Neural cell (in vitro differentiated cells): ENCODE results near the gene SNRPD1.
"Not testable (repeated sequence)": the region's sequence is repeated elsewhere in the genome, so short reads cannot be mapped to it uniquely, and the experiment has no call there.

ENCODE experiments used
- MXI1 ChIP-seq: fragments of 450-650 bp; conservative IDR thresholded peaks from 2 replicates; pipeline ENCODE4 v1.6.1; 2014; ENCODE audit warnings: antibody characterized with exemption, mild to moderate bottlenecking; ENCODE audit not compliant: poor library complexity, severe bottlenecking
- POLR2AphosphoS5 ChIP-seq: IDR thresholded peaks from 2 replicates; pipeline ENCODE4 v1.6.1; 2012
- RAD21 ChIP-seq: fragments of 450-650 bp; conservative IDR thresholded peaks from 2 replicates; pipeline ENCODE4 v1.6.1; 2014; ENCODE audit warnings: antibody characterized with exemption, mild to moderate bottlenecking, moderate library complexity
- REST ChIP-seq: IDR thresholded peaks from 2 replicates; pipeline ENCODE4 v1.6.1; 2012; ENCODE audit warnings: borderline replicate concordance
- TF ChIP-seq, protein P1 (sequence below): fragments of 450-650 bp; IDR thresholded peaks from 2 replicates; pipeline ENCODE4 v1.5.1; 2014; ENCODE audit warnings: antibody characterized with exemption, mild to moderate bottlenecking, moderate library complexity; ENCODE audit not compliant: poor library complexity, severe bottlenecking

- TF ChIP-seq, protein P1, sequence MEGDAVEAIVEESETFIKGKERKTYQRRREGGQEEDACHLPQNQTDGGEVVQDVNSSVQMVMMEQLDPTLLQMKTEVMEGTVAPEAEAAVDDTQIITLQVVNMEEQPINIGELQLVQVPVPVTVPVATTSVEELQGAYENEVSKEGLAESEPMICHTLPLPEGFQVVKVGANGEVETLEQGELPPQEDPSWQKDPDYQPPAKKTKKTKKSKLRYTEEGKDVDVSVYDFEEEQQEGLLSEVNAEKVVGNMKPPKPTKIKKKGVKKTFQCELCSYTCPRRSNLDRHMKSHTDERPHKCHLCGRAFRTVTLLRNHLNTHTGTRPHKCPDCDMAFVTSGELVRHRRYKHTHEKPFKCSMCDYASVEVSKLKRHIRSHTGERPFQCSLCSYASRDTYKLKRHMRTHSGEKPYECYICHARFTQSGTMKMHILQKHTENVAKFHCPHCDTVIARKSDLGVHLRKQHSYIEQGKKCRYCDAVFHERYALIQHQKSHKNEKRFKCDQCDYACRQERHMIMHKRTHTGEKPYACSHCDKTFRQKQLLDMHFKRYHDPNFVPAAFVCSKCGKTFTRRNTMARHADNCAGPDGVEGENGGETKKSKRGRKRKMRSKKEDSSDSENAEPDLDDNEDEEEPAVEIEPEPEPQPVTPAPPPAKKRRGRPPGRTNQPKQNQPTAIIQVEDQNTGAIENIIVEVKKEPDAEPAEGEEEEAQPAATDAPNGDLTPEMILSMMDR, result not testable (repeated sequence)
- TF ChIP-seq POLR2AphosphoS5, MXI1, REST, RAD21: not testable (repeated sequence)
Observed at GRCh38 chr18:21675354-21675753, 63.2 kb downstream of the SNRPD1 start.
